ENCODE measurements around the gene UNC93B1. TPM values are rescaled to one million over a fixed set of nuclear protein-coding genes. Genes with fewer than 3 reads are reported as not detected.
"Not testable (repeated sequence)": the region's sequence is repeated elsewhere in the genome, so short reads cannot be mapped to it uniquely, and the experiment has no call there.

The UNC93B1 gene
- total and polyA plus RNA-seq, 2 of the 13 experiments (the other 11 are each of a cell fraction or from before 2014, with no cell fraction given) = 8.8 to 18.9 TPM

DNA sequence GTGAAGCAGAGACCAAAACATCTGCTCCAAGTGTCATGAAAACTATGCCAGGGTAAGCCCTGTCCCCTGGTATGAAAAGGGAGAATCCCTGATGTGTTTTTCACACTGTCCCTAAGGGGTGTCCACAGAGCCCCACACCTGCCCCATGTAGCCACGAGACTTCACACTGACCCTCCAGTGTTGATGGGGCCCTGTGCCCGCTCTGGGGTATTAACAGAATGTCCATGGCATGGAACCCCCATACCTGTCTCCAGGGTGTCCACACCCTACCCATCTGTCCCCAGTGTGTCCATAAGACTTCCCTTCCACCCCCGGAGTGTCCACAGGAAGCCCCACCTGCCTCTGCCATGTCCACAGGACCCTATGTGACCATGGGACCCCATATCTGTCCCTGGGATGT is 8.8 kb downstream of the UNC93B1 start:
- H3K36me3 ChIP-seq (replicated peaks in 1 of 2; ENCODE audit: control insufficient read depth in 1 of 2, insufficient read depth in 2 of 2, low read length in 2 of 2); H4K20me1 ChIP-seq (ENCODE audit: insufficient read depth, low read length); H3K79me2 ChIP-seq (ENCODE audit: insufficient read depth, low read length); DNase-seq (ENCODE audit: low spot score); H2AFZ ChIP-seq (ENCODE audit: low read length); H3K4me3 ChIP-seq (replicated peaks in 1 of 3; ENCODE audit: insufficient read depth in 1 of 3, low read depth in 2 of 3, low read length in 3 of 3); H3K9ac ChIP-seq (ENCODE audit: insufficient read depth, low read depth, low read length); ATAC-seq; BruUV-seq (replicated peaks); H3K27me3 ChIP-seq (ENCODE audit: control insufficient read depth in 1 of 2, insufficient read depth in 2 of 2, low read length in 2 of 2); CTCF ChIA-PET (ENCODE audit: low intra/inter-chr PET ratio, low total read pairs); FAIRE-seq; H3K9me3 ChIP-seq (ENCODE audit: low read length); H3K27ac ChIP-seq (ENCODE audit: extremely low read length, insufficient read depth, low read length); intact Hi-C loops (cut with micrococcal nuclease; ENCODE audit: unreplicated experiment); POLR2A ChIA-PET; H3K4me1 ChIP-seq (ENCODE audit: insufficient read depth, low read length); H3K4me2 ChIP-seq (ENCODE audit: low read depth, low read length); in situ Hi-C loops (cut with HindIII; ENCODE audit: extremely low pct_ligation_motif_present, low pct_unique_long_range_greater_than_20kb): not testable (repeated sequence)
- WGBS (ENCODE audit: low lambda C conversion rate) = 100% methylated on average over 1 of the region's 3 CpGs

DNA sequence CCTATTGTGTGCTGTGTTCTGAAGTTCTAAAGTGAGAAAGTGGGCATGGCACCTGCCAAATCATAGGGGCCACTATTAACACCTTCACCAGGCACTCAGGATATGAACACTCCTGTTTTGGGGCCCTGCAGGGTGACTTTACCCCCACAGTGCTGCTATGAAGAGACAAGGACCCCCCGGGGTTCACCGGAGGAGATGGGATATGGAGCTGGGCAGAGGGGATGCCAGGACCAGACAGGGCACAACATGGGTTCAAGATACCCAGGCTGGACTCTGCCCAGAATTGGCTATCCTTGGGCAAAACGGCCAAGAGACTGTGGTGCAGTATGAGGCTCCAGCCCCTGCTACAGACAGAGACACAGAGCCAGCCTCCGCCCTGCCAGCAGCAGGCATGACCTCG is 9.5 kb downstream of the UNC93B1 start:
- CTCF ChIA-PET (ENCODE audit: low intra/inter-chr PET ratio, low total read pairs) = interaction anchor here (1.4 kb wide), 1 partner anchor 26 kb away, joined by 5 read pairs; no protein-coding TSS in a partner anchor
- DNase-seq (ENCODE audit: low spot score); H3K27me3 ChIP-seq (ENCODE audit: control insufficient read depth in 1 of 2, insufficient read depth in 2 of 2, low read length in 2 of 2); H3K9me3 ChIP-seq (ENCODE audit: low read length); H3K9ac ChIP-seq (ENCODE audit: insufficient read depth, low read depth, low read length); H3K4me2 ChIP-seq (ENCODE audit: low read depth, low read length); intact Hi-C loops (cut with micrococcal nuclease; ENCODE audit: unreplicated experiment); in situ Hi-C loops (cut with HindIII; ENCODE audit: extremely low pct_ligation_motif_present, low pct_unique_long_range_greater_than_20kb); H4K20me1 ChIP-seq (ENCODE audit: insufficient read depth, low read length); H3K79me2 ChIP-seq (ENCODE audit: insufficient read depth, low read length); H3K4me3 ChIP-seq (replicated peaks in 1 of 3; ENCODE audit: insufficient read depth in 1 of 3, low read depth in 2 of 3, low read length in 3 of 3); ATAC-seq; H3K36me3 ChIP-seq (replicated peaks in 1 of 2; ENCODE audit: control insufficient read depth in 1 of 2, insufficient read depth in 2 of 2, low read length in 2 of 2); H3K4me1 ChIP-seq (ENCODE audit: insufficient read depth, low read length); POLR2A ChIA-PET; H2AFZ ChIP-seq (ENCODE audit: low read length); FAIRE-seq; H3K27ac ChIP-seq (ENCODE audit: extremely low read length, insufficient read depth, low read length); BruUV-seq (replicated peaks): not testable (repeated sequence)
- 60% methylated on average over 1 of the region's 5 CpGs for WGBS (ENCODE audit: low lambda C conversion rate)

DNA sequence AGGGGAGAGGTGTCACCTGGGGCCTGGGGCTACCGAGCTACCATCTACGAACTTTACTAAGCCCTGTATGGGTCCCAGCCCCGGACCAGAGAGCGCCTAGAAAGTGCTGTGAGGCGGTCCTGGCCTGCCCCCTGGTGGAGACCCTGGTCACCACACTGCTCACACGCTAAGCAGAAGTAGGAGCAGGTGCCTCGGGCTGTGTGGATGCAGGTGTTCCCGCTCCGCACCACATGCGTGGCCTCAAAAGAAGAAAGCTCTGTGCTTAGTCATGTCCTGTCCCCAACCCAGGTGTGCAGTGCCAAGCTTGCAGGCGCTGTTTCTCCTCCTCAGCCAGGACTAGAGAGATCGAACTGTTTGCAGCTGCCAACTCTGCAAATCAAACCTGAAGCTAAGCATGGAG is 10.1 kb downstream of the UNC93B1 start:
- H3K79me2 ChIP-seq (ENCODE audit: insufficient read depth, low read length); intact Hi-C loops (cut with micrococcal nuclease; ENCODE audit: unreplicated experiment); H3K36me3 ChIP-seq (replicated peaks in 1 of 2; ENCODE audit: control insufficient read depth in 1 of 2, insufficient read depth in 2 of 2, low read length in 2 of 2); H4K20me1 ChIP-seq (ENCODE audit: insufficient read depth, low read length); H3K9me3 ChIP-seq (ENCODE audit: low read length); H3K4me3 ChIP-seq (replicated peaks in 1 of 3; ENCODE audit: insufficient read depth in 1 of 3, low read depth in 2 of 3, low read length in 3 of 3); H3K4me2 ChIP-seq (ENCODE audit: low read depth, low read length); DNase-seq (ENCODE audit: low spot score); H3K4me1 ChIP-seq (ENCODE audit: insufficient read depth, low read length); BruUV-seq (replicated peaks); H3K27ac ChIP-seq (ENCODE audit: extremely low read length, insufficient read depth, low read length); in situ Hi-C loops (cut with HindIII; ENCODE audit: extremely low pct_ligation_motif_present, low pct_unique_long_range_greater_than_20kb); POLR2A ChIA-PET; FAIRE-seq; H3K27me3 ChIP-seq (ENCODE audit: control insufficient read depth in 1 of 2, insufficient read depth in 2 of 2, low read length in 2 of 2); H2AFZ ChIP-seq (ENCODE audit: low read length); ATAC-seq; H3K9ac ChIP-seq (ENCODE audit: insufficient read depth, low read depth, low read length): not testable (repeated sequence)
- CTCF ChIA-PET (ENCODE audit: low intra/inter-chr PET ratio, low total read pairs) = interaction anchor here (1.4 kb wide), 1 partner anchor 27 kb away, joined by 5 read pairs; no protein-coding TSS in a partner anchor
- 60% methylated on average over 2 of the region's 12 CpGs for WGBS (ENCODE audit: low lambda C conversion rate)
- TF ChIP-seq, protein P1, sequence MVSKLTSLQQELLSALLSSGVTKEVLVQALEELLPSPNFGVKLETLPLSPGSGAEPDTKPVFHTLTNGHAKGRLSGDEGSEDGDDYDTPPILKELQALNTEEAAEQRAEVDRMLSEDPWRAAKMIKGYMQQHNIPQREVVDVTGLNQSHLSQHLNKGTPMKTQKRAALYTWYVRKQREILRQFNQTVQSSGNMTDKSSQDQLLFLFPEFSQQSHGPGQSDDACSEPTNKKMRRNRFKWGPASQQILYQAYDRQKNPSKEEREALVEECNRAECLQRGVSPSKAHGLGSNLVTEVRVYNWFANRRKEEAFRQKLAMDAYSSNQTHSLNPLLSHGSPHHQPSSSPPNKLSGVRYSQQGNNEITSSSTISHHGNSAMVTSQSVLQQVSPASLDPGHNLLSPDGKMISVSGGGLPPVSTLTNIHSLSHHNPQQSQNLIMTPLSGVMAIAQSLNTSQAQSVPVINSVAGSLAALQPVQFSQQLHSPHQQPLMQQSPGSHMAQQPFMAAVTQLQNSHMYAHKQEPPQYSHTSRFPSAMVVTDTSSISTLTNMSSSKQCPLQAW (CRISPR knock-in tag; IDR thresholded peaks at IDR 0.05) = 0 out of 2 replicates have a peak, but pooled peaks have one; percentile 38
- TF ChIP-seq ZNF768 (CRISPR knock-in tag; IDR thresholded peaks at IDR 0.05) (0 out of 2 replicates have a peak, but pooled peaks have one; percentile 17), RAD21 (CRISPR knock-in tag; IDR thresholded peaks at IDR 0.05) (peak; percentile 70)
- TF ChIP-seq, protein P2, sequence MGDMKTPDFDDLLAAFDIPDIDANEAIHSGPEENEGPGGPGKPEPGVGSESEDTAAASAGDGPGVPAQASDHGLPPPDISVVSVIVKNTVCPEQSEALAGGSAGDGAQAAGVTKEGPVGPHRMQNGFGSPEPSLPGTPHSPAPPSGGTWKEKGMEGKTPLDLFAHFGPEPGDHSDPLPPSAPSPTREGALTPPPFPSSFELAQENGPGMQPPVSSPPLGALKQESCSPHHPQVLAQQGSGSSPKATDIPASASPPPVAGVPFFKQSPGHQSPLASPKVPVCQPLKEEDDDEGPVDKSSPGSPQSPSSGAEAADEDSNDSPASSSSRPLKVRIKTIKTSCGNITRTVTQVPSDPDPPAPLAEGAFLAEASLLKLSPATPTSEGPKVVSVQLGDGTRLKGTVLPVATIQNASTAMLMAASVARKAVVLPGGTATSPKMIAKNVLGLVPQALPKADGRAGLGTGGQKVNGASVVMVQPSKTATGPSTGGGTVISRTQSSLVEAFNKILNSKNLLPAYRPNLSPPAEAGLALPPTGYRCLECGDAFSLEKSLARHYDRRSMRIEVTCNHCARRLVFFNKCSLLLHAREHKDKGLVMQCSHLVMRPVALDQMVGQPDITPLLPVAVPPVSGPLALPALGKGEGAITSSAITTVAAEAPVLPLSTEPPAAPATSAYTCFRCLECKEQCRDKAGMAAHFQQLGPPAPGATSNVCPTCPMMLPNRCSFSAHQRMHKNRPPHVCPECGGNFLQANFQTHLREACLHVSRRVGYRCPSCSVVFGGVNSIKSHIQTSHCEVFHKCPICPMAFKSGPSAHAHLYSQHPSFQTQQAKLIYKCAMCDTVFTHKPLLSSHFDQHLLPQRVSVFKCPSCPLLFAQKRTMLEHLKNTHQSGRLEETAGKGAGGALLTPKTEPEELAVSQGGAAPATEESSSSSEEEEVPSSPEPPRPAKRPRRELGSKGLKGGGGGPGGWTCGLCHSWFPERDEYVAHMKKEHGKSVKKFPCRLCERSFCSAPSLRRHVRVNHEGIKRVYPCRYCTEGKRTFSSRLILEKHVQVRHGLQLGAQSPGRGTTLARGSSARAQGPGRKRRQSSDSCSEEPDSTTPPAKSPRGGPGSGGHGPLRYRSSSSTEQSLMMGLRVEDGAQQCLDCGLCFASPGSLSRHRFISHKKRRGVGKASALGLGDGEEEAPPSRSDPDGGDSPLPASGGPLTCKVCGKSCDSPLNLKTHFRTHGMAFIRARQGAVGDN (CRISPR knock-in tag; IDR thresholded peaks at IDR 0.05) = peak; percentile 39
